GM19455 (cell line): ENCODE results near the gene OR2V2.
"Not testable (repeated sequence)": the region's sequence is repeated elsewhere in the genome, so short reads cannot be mapped to it uniquely, and the experiment has no call there.

Source experiments
- ATAC-seq: cut with Tn5 transposase; IDR thresholded peaks from one replicate; pipeline ENCODE4 v1.9.1; 2021; ENCODE audit not compliant: unreplicated experiment

The OR2V2 gene

GRCh38 chr5:181146927-181147636, at the start of gene OR2V2:
Gene OR2V2 (plus strand): TSS chr5:181147586. CDS start chr5:181154943, 7,357 bp downstream.
- ATAC-seq = not testable (repeated sequence)

DNA sequence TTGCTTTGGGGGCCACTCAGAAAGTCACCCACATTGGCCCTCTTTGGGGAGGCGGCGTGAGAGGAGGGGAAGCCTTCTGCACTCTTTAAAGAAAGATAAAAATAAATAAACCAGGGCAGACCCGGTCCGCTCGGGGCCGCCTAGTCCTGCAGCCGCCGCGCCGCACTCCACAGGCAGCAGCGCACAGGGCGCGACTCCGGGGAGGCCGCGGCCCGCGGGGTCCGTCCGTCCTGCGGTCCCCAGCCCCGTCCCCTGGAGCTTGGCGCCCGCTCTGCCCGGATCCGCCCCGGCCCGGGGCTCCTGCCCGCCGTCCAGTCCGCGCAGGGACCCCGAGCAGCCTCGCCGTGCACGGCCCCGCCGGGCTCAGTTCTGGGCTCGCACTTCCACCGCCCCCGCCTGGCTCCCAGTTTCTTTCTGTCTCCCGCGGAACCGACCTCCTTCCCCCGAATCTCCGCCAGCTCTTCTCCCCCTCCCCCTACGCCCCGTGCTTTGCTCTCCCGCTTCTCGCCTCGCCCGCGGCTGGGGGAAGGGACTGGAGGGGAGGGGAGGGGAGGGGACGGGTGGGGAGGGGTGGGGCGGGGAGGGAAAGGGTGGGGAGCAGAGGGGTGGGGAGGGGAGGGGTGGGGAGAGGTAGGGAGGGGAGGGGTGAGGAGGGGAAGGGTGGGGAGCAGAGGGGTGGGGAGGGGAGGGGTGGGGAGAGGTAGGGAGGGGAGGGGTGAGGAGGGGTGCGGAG, 49.5 kb upstream of the OR2V2 start:
- not testable (repeated sequence) for ATAC-seq

DNA sequence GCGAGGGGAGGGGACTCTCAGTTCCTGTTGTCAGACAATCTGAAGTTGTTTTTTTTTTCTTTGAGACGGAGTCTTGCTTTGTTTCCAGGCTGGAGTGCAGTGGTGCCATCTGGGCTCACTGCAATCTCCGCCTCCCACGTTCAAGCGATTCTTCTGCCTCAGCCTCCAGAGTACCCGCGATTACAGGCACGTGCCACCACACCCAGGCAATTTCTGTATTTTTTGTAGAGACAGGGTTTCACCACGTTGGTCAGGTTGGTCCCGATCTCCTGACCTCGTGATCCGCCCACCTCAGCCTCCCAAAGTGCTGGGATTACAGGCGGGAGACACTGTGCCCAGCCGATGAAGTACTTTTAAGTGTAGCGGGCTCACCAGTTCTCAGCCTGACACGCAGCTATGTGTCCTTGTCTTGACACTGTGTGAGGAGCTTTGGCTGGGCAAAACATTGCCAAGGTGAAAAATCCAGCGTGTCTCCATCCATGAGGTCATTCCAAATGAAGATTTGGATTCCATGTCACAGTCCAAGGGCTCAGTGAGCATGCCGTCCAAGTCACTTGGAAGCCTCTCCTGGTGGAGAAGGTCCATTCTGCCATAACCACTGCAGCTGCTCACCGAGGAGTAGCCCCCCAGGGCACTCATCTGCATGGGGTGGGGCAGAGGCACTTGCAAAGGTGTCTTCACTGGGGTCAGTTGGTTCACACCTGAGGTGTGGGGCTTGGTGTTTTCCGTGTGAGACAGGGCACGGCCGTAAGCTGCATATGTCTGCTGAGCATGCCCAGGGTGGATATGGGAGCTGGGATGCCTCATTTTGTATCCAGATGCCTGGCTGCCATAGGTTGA, 48.4 kb upstream of the OR2V2 start:
- ATAC-seq = no peak

- no peak for ATAC-seq
These were observed 47.7 kb upstream of the OR2V2 start for GRCh38 chr5:181099602-181100086.

DNA sequence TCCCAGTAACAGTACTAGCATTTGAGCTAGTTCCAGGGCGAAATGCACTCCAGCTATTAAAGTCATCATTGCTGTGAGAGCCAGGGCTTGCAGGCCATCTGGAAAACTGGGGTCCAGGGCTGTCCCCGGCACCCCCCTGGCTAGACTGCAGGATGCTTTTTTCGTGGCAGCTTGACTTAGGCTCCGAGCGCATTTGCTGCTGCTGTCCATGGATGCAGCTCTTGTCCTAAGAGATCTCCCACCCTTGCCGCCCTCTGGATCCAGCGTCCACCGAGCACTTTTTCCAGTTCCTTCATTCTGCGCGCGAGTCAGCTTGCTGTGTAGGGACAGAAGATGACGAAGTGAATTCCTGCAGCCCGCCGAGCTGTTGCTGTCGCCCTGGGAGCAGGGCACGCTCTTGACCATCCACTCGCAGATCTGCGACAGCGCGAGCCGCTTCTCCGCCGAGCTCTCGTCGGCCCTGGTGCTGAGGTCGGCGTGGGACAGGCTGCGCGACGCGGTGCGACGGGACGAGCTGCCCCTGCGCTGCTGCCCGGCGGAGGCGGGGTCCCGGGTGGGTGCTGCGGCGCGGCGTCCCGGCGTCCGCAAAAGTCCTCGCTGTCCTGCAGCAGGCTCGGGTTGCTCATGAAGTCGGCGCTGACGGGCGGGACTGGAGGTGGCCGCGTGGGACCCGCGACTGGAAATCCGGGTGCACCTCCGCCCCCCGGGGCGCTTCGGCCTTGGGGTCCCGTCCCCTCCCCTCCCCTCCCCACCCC, 47.1 kb upstream of the OR2V2 start:
- ATAC-seq = no peak

DNA sequence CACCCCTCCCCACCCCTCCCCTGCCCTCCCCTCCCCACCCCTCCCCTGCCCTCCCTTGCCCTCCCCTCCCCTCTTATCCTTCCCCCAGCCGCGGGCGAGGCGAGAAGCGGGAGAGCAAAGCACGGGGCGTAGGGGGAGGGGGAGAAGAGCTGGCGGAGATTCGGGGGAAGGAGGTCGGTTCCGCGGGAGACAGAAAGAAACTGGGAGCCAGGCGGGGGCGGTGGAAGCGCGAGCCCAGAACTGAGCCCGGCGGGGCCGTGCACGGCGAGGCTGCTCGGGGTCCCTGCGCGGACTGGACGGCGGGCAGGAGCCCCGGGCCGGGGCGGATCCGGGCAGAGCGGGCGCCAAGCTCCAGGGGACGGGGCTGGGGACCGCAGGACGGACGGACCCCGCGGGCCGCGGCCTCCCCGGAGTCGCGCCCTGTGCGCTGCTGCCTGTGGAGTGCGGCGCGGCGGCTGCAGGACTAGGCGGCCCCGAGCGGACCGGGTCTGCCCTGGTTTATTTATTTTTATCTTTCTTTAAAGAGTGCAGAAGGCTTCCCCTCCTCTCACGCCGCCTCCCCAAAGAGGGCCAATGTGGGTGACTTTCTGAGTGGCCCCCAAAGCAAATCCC, 46.2 kb upstream of the OR2V2 start:
- ATAC-seq = not testable (repeated sequence)

GRCh38 chr5:181101930-181102674, 45.3 kb upstream of the OR2V2 start:
- ATAC-seq = not testable (repeated sequence)

DNA sequence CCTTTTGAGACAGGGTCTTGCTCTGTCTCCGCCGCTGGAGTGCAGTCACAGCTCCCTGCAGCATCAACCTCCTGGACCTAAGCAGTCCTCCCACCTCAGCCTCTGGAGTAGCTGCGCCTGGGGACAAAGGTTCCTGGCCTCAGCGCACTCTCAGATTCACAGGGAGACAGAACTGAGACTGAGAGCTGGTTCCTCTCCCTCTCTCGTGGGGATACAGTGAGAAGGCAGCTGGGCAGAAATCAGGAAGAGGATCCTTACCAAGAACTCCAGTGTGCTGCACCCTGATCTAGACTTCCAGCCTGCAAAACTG, 43.2 kb upstream of the OR2V2 start:
- ATAC-seq = not testable (repeated sequence)

GRCh38 chr5:181104606-181105390, 42.6 kb upstream of the OR2V2 start:
- not testable (repeated sequence) for ATAC-seq

- no peak for ATAC-seq
These were observed 41.9 kb upstream of the OR2V2 start for GRCh38 chr5:181105391-181106025.

DNA sequence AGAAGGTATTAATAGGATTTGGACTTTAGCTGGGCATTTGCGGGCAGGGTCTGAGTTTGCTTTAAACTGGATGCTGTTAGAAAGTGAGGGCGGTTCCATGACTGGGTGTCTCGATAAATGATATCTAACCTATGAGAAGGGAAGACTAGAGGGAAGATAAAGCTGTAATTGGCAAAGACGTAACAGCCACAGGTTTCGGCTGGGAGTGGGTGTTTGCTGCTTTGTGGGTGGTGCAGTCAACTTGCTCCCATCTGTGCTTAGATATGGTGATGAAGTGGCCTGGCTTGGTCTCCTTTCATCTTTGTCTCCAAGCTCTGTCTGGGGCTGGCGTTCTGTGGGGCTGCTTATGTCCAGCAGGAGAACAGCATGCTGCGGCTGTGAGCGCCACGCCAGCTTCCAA, 39.7 kb upstream of the OR2V2 start:
- ATAC-seq = no peak

- no peak for ATAC-seq
These were observed 38.7 kb upstream of the OR2V2 start for GRCh38 chr5:181108578-181109165.

- no peak for ATAC-seq
These were observed 37.8 kb upstream of the OR2V2 start for GRCh38 chr5:181109489-181110013.

DNA sequence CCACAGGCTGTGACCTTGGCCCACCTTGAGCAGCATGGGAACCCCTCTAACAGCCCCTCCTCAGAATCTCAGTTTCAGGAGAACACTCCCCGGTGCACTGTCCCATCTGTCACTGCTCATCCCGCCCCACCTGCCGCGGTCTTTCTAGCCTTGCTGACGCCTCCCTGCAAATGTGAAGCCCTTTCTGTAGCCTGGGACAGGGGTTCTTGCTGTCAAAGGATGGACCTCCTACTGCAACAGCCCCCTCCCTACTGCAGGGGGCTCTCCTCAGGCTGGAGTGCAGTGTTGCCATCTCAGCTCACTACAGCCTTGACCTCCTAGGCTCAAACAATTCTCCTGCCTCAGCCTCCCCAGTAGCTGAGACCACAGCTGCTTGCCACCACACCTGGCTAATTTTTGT, 36.4 kb upstream of the OR2V2 start:
- ATAC-seq = no peak

GRCh38 chr5:181112476-181112875, 34.9 kb upstream of the OR2V2 start:
- no peak for ATAC-seq

GRCh38 chr5:181113572-181113971, 33.8 kb upstream of the OR2V2 start:
- not testable (repeated sequence) for ATAC-seq

GRCh38 chr5:181114284-181114843, 33.0 kb upstream of the OR2V2 start:
- ATAC-seq = no peak
